Hepatocyte (in vitro differentiated cells): ENCODE data around the gene SUMO4. TPM values are rescaled to one million over a fixed set of nuclear protein-coding genes. Genes with fewer than 3 reads are reported as not detected.
A peak's percentile ranks its signal among the peaks of the same experiment; 100 is the strongest.

Experiments
- DNase-seq: peaks from one replicate; pipeline ENCODE4 v3.0.0-alpha.2; 2016; ENCODE audit warnings: low spot score
- H2AFZ ChIP-seq: fragments of 200-600 bp; sonication (generic); 2 replicates; pipeline ENCODE4 v1.6.0; 2016; ENCODE audit warnings: antibody characterized with exemption, mild to moderate bottlenecking
- H3K27ac ChIP-seq: fragments of 200-600 bp; sonication (generic); 2 replicates; pipeline ENCODE4 v1.5.1; 2016; ENCODE audit warnings: mild to moderate bottlenecking
- H3K27me3 ChIP-seq: fragments of 200-600 bp; sonication (generic); 2 replicates; pipeline ENCODE4 v1.6.1; 2016
- H3K36me3 ChIP-seq: fragments of 200-600 bp; sonication (generic); replicated peaks from 2 replicates; pipeline ENCODE4 v1.5.1; 2016; ENCODE audit warnings: low read depth; ENCODE audit not compliant: insufficient read depth
- H3K4me1 ChIP-seq: fragments of 200-600 bp; sonication (generic); 2 replicates; pipeline ENCODE4 v1.5.1; 2016; ENCODE audit warnings: mild to moderate bottlenecking, moderate library complexity; ENCODE audit not compliant: insufficient read depth
- H3K4me2 ChIP-seq: fragments of 200-600 bp; sonication (generic); 2 replicates; pipeline ENCODE4 v1.6.0; 2016
- H3K4me3 ChIP-seq: fragments of 200-600 bp; sonication (generic); 2 replicates; pipeline ENCODE4 v1.5.1; 2016; ENCODE audit warnings: mild to moderate bottlenecking
- H3K79me2 ChIP-seq: fragments of 200-600 bp; sonication (generic); 2 replicates; pipeline ENCODE4 v1.6.0; 2017; ENCODE audit warnings: mild to moderate bottlenecking
- H3K9me2 ChIP-seq: fragments of 200-600 bp; sonication (generic); replicated peaks from 2 replicates; pipeline ENCODE4 v1.6.0; 2017; ENCODE audit warnings: mild to moderate bottlenecking; ENCODE audit not compliant: insufficient read depth
- H3K9me3 ChIP-seq: fragments of 200-600 bp; sonication (generic); 2 replicates; pipeline ENCODE4 v1.5.1; 2016; ENCODE audit warnings: low read depth, mild to moderate bottlenecking
- H4K20me1 ChIP-seq: fragments of 200-600 bp; sonication (generic); 2 replicates; pipeline ENCODE4 v1.6.0; 2016; ENCODE audit warnings: mild to moderate bottlenecking; ENCODE audit not compliant: insufficient read depth, poor library complexity, severe bottlenecking
- EZH2 ChIP-seq: fragments of 200-600 bp; sonication (generic); IDR thresholded peaks from 2 replicates; pipeline ENCODE4 v1.6.1; 2016; ENCODE audit warnings: antibody characterized with exemption, mild to moderate bottlenecking, borderline replicate concordance
- EZH2phosphoT487 ChIP-seq: fragments of 200-600 bp; sonication (generic); IDR thresholded peaks from one replicate; pipeline ENCODE4 v1.6.1; 2018; ENCODE audit warnings: antibody characterized with exemption, mild to moderate bottlenecking, low read depth, moderate library complexity; ENCODE audit not compliant: unreplicated experiment, severe bottlenecking
- WGBS: methylation state at CpG from one replicate; pipeline ENCODE4 v1.1.6; 2016; ENCODE audit warnings: low lambda C conversion rate; ENCODE audit errors: missing lambda C conversion rate; 5-methylcytosine and 5-hydroxymethylcytosine counted together
- polyA plus RNA-seq: library from polyadenylated mRNA; unstranded; fragments of >200 nt; fragmentation: Nextera tagmentation; extraction: Ambion mirVana; gene quantifications from 2 replicates; pipeline ENCODE4 v1.2.1, GENCODE V29; 2016
- total RNA-seq: library from RNA; depleted of rRNA; stranded (reverse); fragments of >200 nt; gene quantifications from 2 replicates; pipeline ENCODE4 v1.2.3, GENCODE V29; 2014
- TF ChIP-seq, protein P1 (sequence below): fragments of 200-600 bp; sonication (generic); IDR thresholded peaks from 2 replicates; pipeline ENCODE4 v1.5.1; 2016; ENCODE audit warnings: antibody characterized with exemption, mild to moderate bottlenecking; ENCODE audit not compliant: poor library complexity

The SUMO4 gene
- total and polyA plus RNA-seq, 2 experiments from 2014 or later: 0.36 to 2.6 TPM

DNA sequence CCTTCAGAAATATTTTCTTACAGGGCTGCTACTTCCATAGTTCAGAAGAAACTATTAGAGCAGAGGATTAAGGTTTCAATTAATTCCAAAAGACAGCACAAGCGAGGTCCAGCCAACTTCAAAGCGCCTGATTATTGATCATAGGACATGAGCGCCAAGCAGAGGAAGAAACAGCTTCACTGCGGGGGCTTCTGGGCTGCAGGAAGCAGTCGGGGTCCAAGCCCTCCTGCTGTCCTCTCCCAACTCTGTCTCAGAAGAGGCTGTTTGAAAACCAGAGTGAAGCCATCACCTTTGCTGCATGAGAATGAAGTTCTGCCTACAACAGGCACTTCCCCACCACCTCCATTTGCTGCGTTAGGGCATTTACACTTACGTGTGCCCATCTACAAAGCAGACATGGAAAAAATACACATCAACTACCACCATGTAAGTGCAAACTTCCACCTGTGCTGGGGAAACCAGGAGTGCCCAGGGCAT lies 23.9 kb downstream of the SUMO4 start:
- no peaks in the 10 kb centered on the region for H4K20me1 ChIP-seq
- peak overlapping the region; percentile 54 for H3K27ac ChIP-seq
- H3K4me2 ChIP-seq: peak overlapping the region; percentile 60
- H3K9me2 ChIP-seq: no peaks in the 10 kb centered on the region
- no peaks in the 10 kb centered on the region for H3K27me3 ChIP-seq
- H3K9me3 ChIP-seq: no peaks in the 10 kb centered on the region
- peaks cover 6% of the 10 kb centered on the region for H3K4me1 ChIP-seq
- TF ChIP-seq EZH2phosphoT487: no peak
- no peak for TF ChIP-seq EZH2
- TF ChIP-seq, protein P1, sequence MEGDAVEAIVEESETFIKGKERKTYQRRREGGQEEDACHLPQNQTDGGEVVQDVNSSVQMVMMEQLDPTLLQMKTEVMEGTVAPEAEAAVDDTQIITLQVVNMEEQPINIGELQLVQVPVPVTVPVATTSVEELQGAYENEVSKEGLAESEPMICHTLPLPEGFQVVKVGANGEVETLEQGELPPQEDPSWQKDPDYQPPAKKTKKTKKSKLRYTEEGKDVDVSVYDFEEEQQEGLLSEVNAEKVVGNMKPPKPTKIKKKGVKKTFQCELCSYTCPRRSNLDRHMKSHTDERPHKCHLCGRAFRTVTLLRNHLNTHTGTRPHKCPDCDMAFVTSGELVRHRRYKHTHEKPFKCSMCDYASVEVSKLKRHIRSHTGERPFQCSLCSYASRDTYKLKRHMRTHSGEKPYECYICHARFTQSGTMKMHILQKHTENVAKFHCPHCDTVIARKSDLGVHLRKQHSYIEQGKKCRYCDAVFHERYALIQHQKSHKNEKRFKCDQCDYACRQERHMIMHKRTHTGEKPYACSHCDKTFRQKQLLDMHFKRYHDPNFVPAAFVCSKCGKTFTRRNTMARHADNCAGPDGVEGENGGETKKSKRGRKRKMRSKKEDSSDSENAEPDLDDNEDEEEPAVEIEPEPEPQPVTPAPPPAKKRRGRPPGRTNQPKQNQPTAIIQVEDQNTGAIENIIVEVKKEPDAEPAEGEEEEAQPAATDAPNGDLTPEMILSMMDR: no peak
- 60% methylated on average over 7 of the region's 7 CpGs for WGBS
- no peak overlapping the region for H3K4me3 ChIP-seq
- H3K79me2 ChIP-seq: no peaks in the 10 kb centered on the region
- peak overlapping the region; percentile 63 for H2AFZ ChIP-seq
- DNase-seq: no peak
- no peaks in the 10 kb centered on the region for H3K36me3 ChIP-seq

DNA sequence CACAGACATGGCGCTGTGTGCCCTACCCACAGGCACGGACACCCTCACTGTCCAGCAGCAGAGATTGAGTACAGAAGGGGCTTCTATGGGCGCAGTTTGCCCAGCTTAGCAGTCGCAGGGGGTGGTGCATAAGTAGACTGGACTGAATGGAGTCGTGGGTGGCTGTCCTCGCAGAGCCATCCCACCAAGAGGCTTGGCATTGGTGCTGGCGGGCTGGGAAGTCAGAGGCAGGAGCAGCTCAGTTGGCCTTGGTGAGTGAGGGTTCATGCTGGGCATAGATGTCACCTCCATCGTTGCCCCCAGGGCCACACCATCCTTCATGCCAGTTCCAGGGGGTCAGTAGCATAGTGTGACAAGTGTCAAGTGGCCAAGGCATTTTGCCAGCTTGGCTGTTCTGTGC lies 25.2 kb downstream of the SUMO4 start:
- H3K4me1 ChIP-seq: peaks cover 6% of the 10 kb centered on the region
- H3K4me2 ChIP-seq: no peak overlapping the region
- no peak overlapping the region for H2AFZ ChIP-seq
- no peak overlapping the region for H3K4me3 ChIP-seq
- H4K20me1 ChIP-seq: no peaks in the 10 kb centered on the region
- H3K36me3 ChIP-seq: no peaks in the 10 kb centered on the region
- H3K27me3 ChIP-seq: no peaks in the 10 kb centered on the region
- TF ChIP-seq, protein P1: no peak
- no peak for TF ChIP-seq EZH2phosphoT487
- H3K79me2 ChIP-seq: no peaks in the 10 kb centered on the region
- H3K9me2 ChIP-seq: no peaks in the 10 kb centered on the region
- 83% methylated on average over 7 of the region's 8 CpGs for WGBS
- no peak overlapping the region for H3K27ac ChIP-seq
- no peak for DNase-seq
- no peaks in the 10 kb centered on the region for H3K9me3 ChIP-seq

DNA sequence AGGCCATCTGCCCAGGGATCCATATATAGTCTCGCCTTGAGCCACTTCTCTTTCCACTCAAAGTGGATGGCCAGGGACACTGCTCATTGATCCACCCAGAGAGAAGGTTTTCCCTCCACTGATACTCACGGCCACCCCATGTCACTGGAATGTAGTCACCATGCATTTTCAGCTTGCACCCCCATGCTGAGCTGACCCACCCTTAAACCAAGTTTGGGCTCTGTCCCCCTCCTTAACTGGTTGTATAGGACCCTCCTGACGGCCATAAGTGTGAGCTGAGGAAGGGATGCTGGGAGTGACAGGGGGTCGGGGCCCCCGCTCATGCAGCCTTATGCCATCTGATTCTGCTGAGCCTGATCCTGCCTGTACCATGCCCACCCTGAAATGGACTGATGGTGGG lies 25.7 kb downstream of the SUMO4 start:
- Histone ChIP-seq H3K4me3 (no peak overlapping the region), H3K36me3 (no peaks in the 10 kb centered on the region), H3K27me3 (no peaks in the 10 kb centered on the region), H3K4me2 (no peak overlapping the region), H3K27ac (no peak overlapping the region), H4K20me1 (no peaks in the 10 kb centered on the region), H3K9me2 (no peaks in the 10 kb centered on the region), H3K79me2 (no peaks in the 10 kb centered on the region), H3K9me3 (no peaks in the 10 kb centered on the region), H2AFZ (no peak overlapping the region), H3K4me1 (peaks cover 6% of the 10 kb centered on the region)
- TF ChIP-seq, protein P1: no peak
- TF ChIP-seq EZH2 (no peak), EZH2phosphoT487 (no peak)
- WGBS: 96% methylated on average over 5 of the region's 5 CpGs
- no peak for DNase-seq

DNA sequence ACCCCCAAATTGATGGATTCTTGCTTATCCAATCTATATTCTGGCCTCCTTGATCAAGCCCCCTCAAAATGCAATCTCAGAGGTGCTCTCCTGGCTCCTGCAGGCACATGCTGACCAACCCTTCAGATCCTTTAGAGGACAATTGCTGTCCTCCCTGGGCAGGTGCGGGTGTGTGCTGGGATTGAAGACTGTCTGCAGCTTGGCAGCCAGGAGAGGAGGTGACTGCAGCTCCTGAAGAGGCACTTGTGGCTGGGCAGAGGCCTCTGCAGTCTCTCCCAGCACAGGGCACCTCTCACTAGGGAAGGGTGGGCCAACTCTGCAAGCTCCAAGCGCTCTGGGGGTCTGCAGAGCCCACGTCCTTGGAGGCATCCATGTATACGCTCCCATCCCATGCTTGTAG lies 28.5 kb downstream of the SUMO4 start:
- peaks cover 6% of the 10 kb centered on the region for H3K4me1 ChIP-seq
- TF ChIP-seq EZH2 (no peak), EZH2phosphoT487 (no peak)
- TF ChIP-seq, protein P1: no peak
- 93% methylated on average over 4 of the region's 4 CpGs for WGBS
- H3K36me3 ChIP-seq: no peaks in the 10 kb centered on the region
- H3K9me3 ChIP-seq: no peaks in the 10 kb centered on the region
- H3K4me2 ChIP-seq: no peak overlapping the region
- no peaks in the 10 kb centered on the region for H4K20me1 ChIP-seq
- H3K9me2 ChIP-seq: no peaks in the 10 kb centered on the region
- no peaks in the 10 kb centered on the region for H3K27me3 ChIP-seq
- no peak overlapping the region for H3K27ac ChIP-seq
- no peak for DNase-seq
- no peak overlapping the region for H3K4me3 ChIP-seq
- no peak overlapping the region for H2AFZ ChIP-seq
- no peaks in the 10 kb centered on the region for H3K79me2 ChIP-seq
